Stomach (tissue), 9 donors: ENCODE results near the gene ZNF593OS. TPM values are rescaled to one million over a fixed set of nuclear protein-coding genes. Genes with fewer than 3 reads are reported as not detected.

ENCODE experiments used
- DNase-seq, 2 donors: peaks; one replicate each; pipeline versions ENCODE4 v3.0.0 to v3.0.0-alpha.2; 2013 to 2019
- H3K27ac ChIP-seq, 5 donors: fragments of 200-600 bp in 4 of 5; sonication (generic) in 4 of 5; one replicate each; pipeline ENCODE4 v1.5.1; 2013 to 2019; ENCODE audit warnings: mild to moderate bottlenecking in 1 of 5, moderate library complexity in 1 of 5
- H3K27me3 ChIP-seq, 3 donors: fragments of 200-600 bp; sonication (generic); one replicate each; pipeline ENCODE4 v1.5.1; 2017 to 2019; ENCODE audit warnings: mixed run types in 1 of 3
- H3K36me3 ChIP-seq, 4 donors: fragments of 200-600 bp; sonication (generic); 1 replicate in 3 of 4; 2 replicates in 1 of 4; pipeline ENCODE4 v1.5.1; 2016 to 2019
- H3K4me1 ChIP-seq, 4 donors: fragments of 200-600 bp; sonication (generic); one replicate each; pipeline ENCODE4 v1.5.1; 2016 to 2019
- H3K4me3 ChIP-seq, 4 donors: fragments of 200-600 bp; sonication (generic) in 3 of 4; one replicate each; pipeline ENCODE4 v1.5.1; 2016 to 2019; ENCODE audit warnings: mild to moderate bottlenecking in 1 of 4
- H3K9me3 ChIP-seq, 4 donors: fragments of 200-600 bp; sonication (generic); one replicate each; pipeline ENCODE4 v1.5.1; 2016 to 2019
- EP300 ChIP-seq: sonication (generic); formaldehyde crosslinking; IDR thresholded peaks from one replicate; pipeline ENCODE4 v1.6.1; 2017; ENCODE audit warnings: antibody characterized with exemption
- POLR2A ChIP-seq, 4 donors: fragments of 450-650 bp; IDR thresholded peaks; one replicate each; pipeline ENCODE4 v1.6.1; 2016; ENCODE audit warnings: antibody characterized with exemption in 4 of 4, control low read depth in 2 of 4, mild to moderate bottlenecking in 1 of 4, moderate library complexity in 1 of 4
- POLR2AphosphoS5 ChIP-seq, 3 donors: sonication (generic); formaldehyde crosslinking; IDR thresholded peaks; one replicate each; pipeline ENCODE4 v1.6.1; 2016; ENCODE audit warnings: antibody characterized with exemption in 3 of 3
- WGBS, 5 donors: extraction: QIAGEN DNeasy Blood & Tissue Kit in 3 of 5; methylation state at CpG; one replicate each; pipeline versions ENCODE4 v1.1.5 to v1.1.7; 2013 to 2018; 5-methylcytosine and 5-hydroxymethylcytosine counted together
- intact Hi-C: fragments of 100-400 bp; cut with DNase I; formaldehyde crosslinking; loops from one replicate; pipeline ENCODE4 v1.15.1; 2023; ENCODE audit warnings: low total_unique reads
- polyA plus RNA-seq, 3 donors: library from polyadenylated mRNA; stranded (reverse); fragments of 200-250 nt; gene quantifications; one replicate each; pipeline ENCODE4 v1.2.3, GENCODE V29; 2013
- total RNA-seq, 5 donors: library from RNA; depleted of rRNA; stranded (reverse); fragments of >200 nt; gene quantifications; one replicate each; pipeline versions ENCODE4 v1.1.0 to v1.2.3, GENCODE V29; 2014 to 2016
- TF ChIP-seq, protein P1 (sequence below), 7 experiments: fragments of 450-650 bp in 4 of 7; fragments of 200-600 bp in 3 of 7; sonication (generic) in 3 of 7; IDR thresholded peaks; one replicate each; pipeline ENCODE4 v1.5.1; 2016 to 2019; ENCODE audit warnings: antibody characterized with exemption in 7 of 7, control low read depth in 2 of 7, mild to moderate bottlenecking in 1 of 7
- donor health status: healthy with polysubstance abuse.
- donor health status: Bipolar disorder and iron deficiency.
- donor health status: healthy.

The ZNF593OS gene
- total and polyA plus RNA-seq, 8 donors: 0.30 to 0.76 TPM; not detected in 6

DNA sequence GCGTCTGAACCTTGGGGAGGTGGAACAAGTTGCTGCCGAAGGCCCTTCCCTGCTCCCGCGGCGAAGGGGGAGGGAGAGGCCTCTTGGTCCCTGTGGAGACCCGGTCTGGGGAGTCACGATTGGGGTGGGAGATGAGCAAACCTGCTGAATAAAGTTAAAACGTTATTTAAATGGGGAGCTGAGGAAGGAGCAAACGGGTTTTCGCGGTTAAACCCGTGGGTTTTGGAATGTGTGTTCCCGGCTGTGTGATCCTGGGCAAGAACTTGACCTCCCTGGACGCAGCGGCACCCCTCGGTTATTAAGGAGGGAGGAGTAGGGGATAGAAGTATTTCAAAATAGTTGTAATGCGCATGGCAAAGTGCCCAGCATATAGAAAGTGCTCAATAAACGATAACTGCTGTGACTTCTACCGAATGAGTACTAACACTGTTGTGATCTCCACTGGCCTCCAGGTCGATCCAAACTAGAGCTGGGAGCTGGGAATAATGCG lies 9.4 kb downstream of the ZNF593OS start:
- intact Hi-C loops: loop anchor here (5.0 kb wide), 1 partner anchor 125 kb away; no protein-coding TSS in a partner anchor
- Histone ChIP-seq H3K4me3 (peak overlapping the region; percentile 53 to 66 (median 55)), H3K4me1 (peaks cover 15 to 48% (median 38%) of the 10 kb centered on the region in 4 donors), H3K27ac (peak overlapping the region in 3 of 5 donors; percentile 33 to 70 (median 49)), H3K27me3 (peaks cover 0 to 56% (median 21%) of the 10 kb centered on the region in 3 donors), H3K9me3 (no peaks in the 10 kb centered on the region), H3K36me3 (no peaks in the 10 kb centered on the region)
- peak in 1 of 2 donors; percentile 14 for DNase-seq
- WGBS, 5 donors: 22 to 34% (median 26%) methylated on average over 21 of the region's 21 CpGs
- no peak for TF ChIP-seq EP300
- no peak for TF ChIP-seq POLR2A (IDR thresholded peaks at IDR 0.05)
- no peak for TF ChIP-seq POLR2AphosphoS5 (IDR thresholded peaks at IDR 0.05)
- TF ChIP-seq, protein P1, sequence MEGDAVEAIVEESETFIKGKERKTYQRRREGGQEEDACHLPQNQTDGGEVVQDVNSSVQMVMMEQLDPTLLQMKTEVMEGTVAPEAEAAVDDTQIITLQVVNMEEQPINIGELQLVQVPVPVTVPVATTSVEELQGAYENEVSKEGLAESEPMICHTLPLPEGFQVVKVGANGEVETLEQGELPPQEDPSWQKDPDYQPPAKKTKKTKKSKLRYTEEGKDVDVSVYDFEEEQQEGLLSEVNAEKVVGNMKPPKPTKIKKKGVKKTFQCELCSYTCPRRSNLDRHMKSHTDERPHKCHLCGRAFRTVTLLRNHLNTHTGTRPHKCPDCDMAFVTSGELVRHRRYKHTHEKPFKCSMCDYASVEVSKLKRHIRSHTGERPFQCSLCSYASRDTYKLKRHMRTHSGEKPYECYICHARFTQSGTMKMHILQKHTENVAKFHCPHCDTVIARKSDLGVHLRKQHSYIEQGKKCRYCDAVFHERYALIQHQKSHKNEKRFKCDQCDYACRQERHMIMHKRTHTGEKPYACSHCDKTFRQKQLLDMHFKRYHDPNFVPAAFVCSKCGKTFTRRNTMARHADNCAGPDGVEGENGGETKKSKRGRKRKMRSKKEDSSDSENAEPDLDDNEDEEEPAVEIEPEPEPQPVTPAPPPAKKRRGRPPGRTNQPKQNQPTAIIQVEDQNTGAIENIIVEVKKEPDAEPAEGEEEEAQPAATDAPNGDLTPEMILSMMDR (IDR thresholded peaks at IDR 0.05): no peak

DNA sequence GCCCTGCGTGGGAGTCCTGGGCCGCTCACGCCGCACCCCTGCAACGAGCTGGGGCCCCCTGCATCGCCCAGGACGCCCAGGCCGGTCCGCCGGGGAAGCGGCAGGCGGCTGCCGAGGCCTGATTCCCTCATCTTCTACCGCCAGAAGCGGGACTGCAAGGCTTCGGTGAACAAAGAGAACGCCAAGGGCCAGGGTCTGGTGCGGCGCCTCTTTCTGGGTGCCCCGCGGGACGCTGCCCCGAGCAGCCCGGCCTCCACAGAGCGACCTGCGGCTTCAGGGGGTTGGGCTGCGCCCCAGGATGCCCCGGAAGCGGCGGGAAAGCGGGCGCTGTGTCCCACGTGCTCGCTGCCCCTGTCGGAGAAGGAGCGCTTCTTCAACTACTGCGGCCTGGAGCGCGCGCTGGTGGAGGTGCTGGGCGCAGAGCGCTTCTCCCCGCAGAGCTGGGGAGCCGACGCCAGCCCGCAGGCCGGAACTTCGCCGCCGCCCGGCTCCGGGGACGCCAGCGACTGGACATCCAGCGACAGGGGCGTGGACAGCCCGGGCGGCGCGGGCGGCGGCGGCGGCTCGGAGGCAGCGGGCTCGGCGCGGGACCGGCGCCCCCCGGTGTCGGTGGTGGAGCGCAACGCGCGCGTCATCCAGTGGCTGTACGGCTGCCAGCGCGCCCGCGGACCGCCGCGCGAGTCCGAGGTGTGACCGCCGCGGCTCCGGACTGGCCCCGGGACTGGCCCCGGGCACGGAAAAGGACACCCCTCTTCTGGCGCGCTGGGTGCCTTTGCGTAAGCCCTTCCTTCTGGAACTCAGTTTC lies 10.0 kb downstream of the ZNF593OS start:
- Histone ChIP-seq H3K9me3 (no peaks in the 10 kb centered on the region), H3K36me3 (no peaks in the 10 kb centered on the region), H3K4me1 (peaks cover 15 to 48% (median 38%) of the 10 kb centered on the region in 4 donors), H3K27me3 (peaks cover 0 to 62% (median 26%) of the 10 kb centered on the region in 3 donors), H3K4me3 (peak overlapping the region; percentile 53 to 66 (median 55)), H3K27ac (peak overlapping the region in 4 of 5 donors; percentile 23 to 70 (median 41))
- TF ChIP-seq POLR2A (IDR thresholded peaks at IDR 0.05) (no peak), POLR2AphosphoS5 (IDR thresholded peaks at IDR 0.05) (no peak)
- TF ChIP-seq, protein P1 (IDR thresholded peaks at IDR 0.05): peak in 1 of 7 experiments; percentile 20
- intact Hi-C loops: loop anchor here (5.0 kb wide), 1 partner anchor 124 kb away; no protein-coding TSS in a partner anchor
- peak; percentile 55 to 84 for DNase-seq
- 1 to 3% (median 1%) methylated on average over 16 to 98 of the region's 98 CpGs for WGBS, 5 donors

DNA sequence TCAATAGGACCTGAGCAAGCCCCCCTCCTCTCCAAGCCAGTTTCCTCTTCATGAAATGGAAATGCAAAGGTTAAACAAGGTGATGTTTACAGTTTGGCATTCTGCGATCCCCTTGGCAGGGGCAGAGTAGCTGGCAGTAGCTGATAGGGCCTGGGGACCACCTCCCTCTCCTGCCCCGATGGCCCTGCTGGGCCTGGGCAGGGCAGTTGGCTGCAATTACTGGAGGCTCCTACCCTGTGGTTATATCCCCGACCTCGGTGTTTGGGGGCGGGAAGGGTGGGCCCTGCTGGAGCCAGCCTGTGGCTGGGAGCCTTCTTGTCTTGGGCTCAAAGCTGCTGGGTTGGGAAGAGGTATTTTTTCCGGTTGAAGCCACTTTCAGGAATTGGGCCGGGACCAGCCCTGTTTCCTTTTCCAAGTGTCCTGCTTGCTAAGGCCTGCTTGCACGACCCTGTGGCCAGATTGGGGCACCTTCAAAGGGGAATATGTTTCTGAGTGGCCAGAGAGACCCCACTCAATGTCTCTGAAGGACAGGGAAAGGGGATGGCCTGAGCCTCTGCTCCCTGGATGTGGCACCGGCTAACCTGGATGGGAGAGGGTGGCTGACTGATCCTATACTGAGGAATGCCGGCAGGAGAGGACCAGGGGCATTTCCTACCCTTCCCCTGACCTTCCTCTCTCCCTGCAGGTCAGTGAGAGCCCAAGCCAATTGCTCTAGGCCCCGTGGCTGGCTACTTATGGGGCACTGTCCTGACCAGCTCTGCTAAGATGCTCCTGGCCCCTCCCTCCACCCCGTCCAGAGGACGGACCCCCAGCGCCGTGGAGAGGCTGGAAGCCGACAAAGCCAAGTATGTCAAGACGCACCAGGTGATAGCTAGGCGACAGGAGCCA lies 10.9 kb downstream of the ZNF593OS start:
- TF ChIP-seq POLR2AphosphoS5 (IDR thresholded peaks at IDR 0.05): no peak
- no peak for TF ChIP-seq EP300
- TF ChIP-seq, protein P1 (IDR thresholded peaks at IDR 0.05): no peak
- TF ChIP-seq POLR2A (IDR thresholded peaks at IDR 0.05): no peak
- 32 to 42% (median 35%) methylated on average over 6 to 18 of the region's 18 CpGs for WGBS, 5 donors
- Histone ChIP-seq H3K27ac (peak overlapping the region in 4 of 5 donors; percentile 17 to 70 (median 36)), H3K27me3 (peaks cover 0 to 71% (median 34%) of the 10 kb centered on the region in 3 donors), H3K36me3 (no peaks in the 10 kb centered on the region), H3K9me3 (no peaks in the 10 kb centered on the region), H3K4me3 (peak overlapping the region; percentile 53 to 66 (median 55)), H3K4me1 (peaks cover 15 to 47% (median 38%) of the 10 kb centered on the region in 4 donors)
- no peak for DNase-seq
- intact Hi-C loops: loop anchor here (5.0 kb wide), 1 partner anchor 123 kb away; no protein-coding TSS in a partner anchor

DNA sequence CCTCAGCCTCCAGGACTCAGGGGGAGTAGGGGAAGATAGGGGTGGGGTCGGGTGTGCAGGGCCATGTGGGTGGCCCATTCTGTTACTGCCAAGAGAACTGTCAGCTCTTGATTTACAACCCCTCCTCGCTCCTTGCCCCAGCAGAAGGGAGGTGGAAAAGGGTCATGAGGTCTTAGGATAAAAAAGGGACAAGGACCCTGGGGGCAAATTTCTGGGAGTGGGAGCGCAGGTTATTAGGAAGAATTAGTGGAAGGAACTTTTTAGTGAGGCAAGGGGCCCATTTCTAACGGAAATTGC lies 11.9 kb downstream of the ZNF593OS start:
- H3K9me3 ChIP-seq: no peaks in the 10 kb centered on the region
- H3K27me3 ChIP-seq: peaks cover 0 to 81% (median 36%) of the 10 kb centered on the region in 3 donors
- H3K36me3 ChIP-seq: no peaks in the 10 kb centered on the region
- TF ChIP-seq POLR2A (IDR thresholded peaks at IDR 0.05) (no peak), EP300 (no peak)
- peaks cover 15 to 36% (median 29%) of the 10 kb centered on the region in 4 donors for H3K4me1 ChIP-seq
- 79 to 82% (median 79%) methylated on average over 4 of the region's 4 CpGs for WGBS, 5 donors
- peak overlapping the region; percentile 18 to 66 (median 38) for H3K4me3 ChIP-seq
- peak overlapping the region in 3 of 5 donors; percentile 24 to 49 (median 27) for H3K27ac ChIP-seq
- intact Hi-C loops: loop anchor here (5.0 kb wide), 1 partner anchor 122 kb away; no protein-coding TSS in a partner anchor
- DNase-seq: no peak
